ENCODE data around the gene LUZP4. TPM values are rescaled to one million over a fixed set of nuclear protein-coding genes. Genes with fewer than 3 reads are reported as not detected.

LUZP4 gene
- total and polyA plus RNA-seq, 2 of the 13 experiments (the other 11 are each of a cell fraction or from before 2014, with no cell fraction given): not detected

DNA sequence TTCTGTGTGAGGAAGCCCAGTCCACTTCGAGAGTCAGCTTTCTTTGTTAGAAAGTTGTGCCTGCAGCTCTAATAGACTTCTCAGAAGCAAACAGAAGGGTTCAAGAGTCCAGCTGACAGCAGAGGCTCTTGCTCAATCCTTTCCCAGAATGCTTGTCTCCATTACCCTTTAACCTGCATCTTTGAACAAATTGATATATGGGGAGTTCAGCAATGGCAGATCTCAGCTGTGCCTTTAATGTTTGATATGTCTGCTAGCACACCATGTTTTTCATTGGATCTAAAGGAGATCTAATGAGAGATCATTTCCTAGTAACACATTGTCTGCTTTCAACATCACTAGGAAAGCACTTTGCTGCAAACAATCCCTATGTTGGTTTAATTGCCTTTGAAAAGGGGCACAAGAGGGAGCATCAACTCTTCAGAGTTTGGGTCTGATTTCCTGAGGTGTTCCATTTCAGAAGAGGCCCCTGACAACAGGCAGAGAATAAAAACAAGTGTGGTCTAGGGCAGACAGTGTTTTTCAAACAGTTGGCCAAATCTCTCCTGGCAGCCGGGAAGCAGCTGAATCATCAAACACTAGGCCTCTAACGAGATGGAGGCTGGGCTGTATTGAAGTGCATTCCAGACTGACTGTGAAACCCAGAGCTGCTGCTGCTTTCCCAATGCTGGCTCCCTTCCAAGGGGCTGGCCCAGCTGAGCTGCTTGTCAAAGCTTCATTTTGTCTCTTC, 55.5 kb downstream of the LUZP4 start (continued):
- TF ChIP-seq SOX6 (IDR thresholded peaks at IDR 0.05): no peak
- peak; percentile 80 for TF ChIP-seq SOX6 (CRISPR knock-in tag; IDR thresholded peaks at IDR 0.05)
- TF ChIP-seq POLR2A (IDR thresholded peaks at IDR 0.05; ENCODE audit: insufficient read depth in 1 of 2, low read depth in 2 of 2, low read length in 2 of 2): no peak; a peak in 1 of 4 replicates
- peak in 1 of 2 experiments; percentile 39; a peak in 1 of 4 replicates for TF ChIP-seq HMGXB4 (CRISPR knock-in tag; IDR thresholded peaks at IDR 0.05; ENCODE audit: borderline replicate concordance in 1 of 2, low read depth in 1 of 2)
- no peak for TF ChIP-seq ZNF841 (CRISPR knock-in tag; IDR thresholded peaks at IDR 0.05; ENCODE audit: borderline replicate concordance)
- no peak for TF ChIP-seq PBX2 (CRISPR knock-in tag; IDR thresholded peaks at IDR 0.05)
- TF ChIP-seq, protein P1, sequence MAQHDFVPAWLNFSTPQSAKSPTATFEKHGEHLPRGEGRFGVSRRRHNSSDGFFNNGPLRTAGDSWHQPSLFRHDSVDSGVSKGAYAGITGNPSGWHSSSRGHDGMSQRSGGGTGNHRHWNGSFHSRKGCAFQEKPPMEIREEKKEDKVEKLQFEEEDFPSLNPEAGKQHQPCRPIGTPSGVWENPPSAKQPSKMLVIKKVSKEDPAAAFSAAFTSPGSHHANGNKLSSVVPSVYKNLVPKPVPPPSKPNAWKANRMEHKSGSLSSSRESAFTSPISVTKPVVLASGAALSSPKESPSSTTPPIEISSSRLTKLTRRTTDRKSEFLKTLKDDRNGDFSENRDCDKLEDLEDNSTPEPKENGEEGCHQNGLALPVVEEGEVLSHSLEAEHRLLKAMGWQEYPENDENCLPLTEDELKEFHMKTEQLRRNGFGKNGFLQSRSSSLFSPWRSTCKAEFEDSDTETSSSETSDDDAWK (CRISPR knock-in tag; IDR thresholded peaks at IDR 0.05): no peak
- peak; percentile 29; the same call in 1 of the 2 replicates for TF ChIP-seq FOXO1 (CRISPR knock-in tag; IDR thresholded peaks at IDR 0.05)
- no peak for TF ChIP-seq HNF1A (IDR thresholded peaks at IDR 0.05; ENCODE audit: low read depth)
- 0 out of 2 replicates have a peak, but pooled peaks have one; percentile 10 for TF ChIP-seq HNF1A (CRISPR knock-in tag; IDR thresholded peaks at IDR 0.05; ENCODE audit: borderline replicate concordance)
- peak; percentile 51 for TF ChIP-seq SAP130 (CRISPR knock-in tag; IDR thresholded peaks at IDR 0.05; ENCODE audit: low read depth)
- TF ChIP-seq, protein P2, sequence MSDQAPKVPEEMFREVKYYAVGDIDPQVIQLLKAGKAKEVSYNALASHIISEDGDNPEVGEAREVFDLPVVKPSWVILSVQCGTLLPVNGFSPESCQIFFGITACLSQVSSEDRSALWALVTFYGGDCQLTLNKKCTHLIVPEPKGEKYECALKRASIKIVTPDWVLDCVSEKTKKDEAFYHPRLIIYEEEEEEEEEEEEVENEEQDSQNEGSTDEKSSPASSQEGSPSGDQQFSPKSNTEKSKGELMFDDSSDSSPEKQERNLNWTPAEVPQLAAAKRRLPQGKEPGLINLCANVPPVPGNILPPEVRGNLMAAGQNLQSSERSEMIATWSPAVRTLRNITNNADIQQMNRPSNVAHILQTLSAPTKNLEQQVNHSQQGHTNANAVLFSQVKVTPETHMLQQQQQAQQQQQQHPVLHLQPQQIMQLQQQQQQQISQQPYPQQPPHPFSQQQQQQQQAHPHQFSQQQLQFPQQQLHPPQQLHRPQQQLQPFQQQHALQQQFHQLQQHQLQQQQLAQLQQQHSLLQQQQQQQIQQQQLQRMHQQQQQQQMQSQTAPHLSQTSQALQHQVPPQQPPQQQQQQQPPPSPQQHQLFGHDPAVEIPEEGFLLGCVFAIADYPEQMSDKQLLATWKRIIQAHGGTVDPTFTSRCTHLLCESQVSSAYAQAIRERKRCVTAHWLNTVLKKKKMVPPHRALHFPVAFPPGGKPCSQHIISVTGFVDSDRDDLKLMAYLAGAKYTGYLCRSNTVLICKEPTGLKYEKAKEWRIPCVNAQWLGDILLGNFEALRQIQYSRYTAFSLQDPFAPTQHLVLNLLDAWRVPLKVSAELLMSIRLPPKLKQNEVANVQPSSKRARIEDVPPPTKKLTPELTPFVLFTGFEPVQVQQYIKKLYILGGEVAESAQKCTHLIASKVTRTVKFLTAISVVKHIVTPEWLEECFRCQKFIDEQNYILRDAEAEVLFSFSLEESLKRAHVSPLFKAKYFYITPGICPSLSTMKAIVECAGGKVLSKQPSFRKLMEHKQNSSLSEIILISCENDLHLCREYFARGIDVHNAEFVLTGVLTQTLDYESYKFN (CRISPR knock-in tag; conservative IDR thresholded peaks at IDR 0.05): peak; percentile 89
- peak; percentile 35; the same call in 1 of the 2 replicates for TF ChIP-seq TCF7 (IDR thresholded peaks at IDR 0.05; ENCODE audit: low read depth)
- TF ChIP-seq IKZF4 (CRISPR knock-in tag; IDR thresholded peaks at IDR 0.05; ENCODE audit: borderline replicate concordance, low read depth, not compliant biosample characterization): no peak
